GM12865 (cell line): ENCODE measurements around the gene AKAP8.

Source experiments
- DNase-seq: peaks from one replicate; pipeline ENCODE4 v3.0.0; 2010; ENCODE audit warnings: low read depth
- H3K4me3 ChIP-seq: 2 replicates; pipeline ENCODE4 v1.5.1; 2011; ENCODE audit warnings: mild to moderate bottlenecking, low read depth, low read length, control low read depth
- TF ChIP-seq, protein P1 (sequence below): IDR thresholded peaks from 2 replicates; pipeline ENCODE4 v1.5.1; 2011; ENCODE audit warnings: low read length, control low read depth, low read depth, inconsistent platforms; ENCODE audit not compliant: insufficient read depth; ENCODE audit errors: missing control alignments

The AKAP8 gene

DNA sequence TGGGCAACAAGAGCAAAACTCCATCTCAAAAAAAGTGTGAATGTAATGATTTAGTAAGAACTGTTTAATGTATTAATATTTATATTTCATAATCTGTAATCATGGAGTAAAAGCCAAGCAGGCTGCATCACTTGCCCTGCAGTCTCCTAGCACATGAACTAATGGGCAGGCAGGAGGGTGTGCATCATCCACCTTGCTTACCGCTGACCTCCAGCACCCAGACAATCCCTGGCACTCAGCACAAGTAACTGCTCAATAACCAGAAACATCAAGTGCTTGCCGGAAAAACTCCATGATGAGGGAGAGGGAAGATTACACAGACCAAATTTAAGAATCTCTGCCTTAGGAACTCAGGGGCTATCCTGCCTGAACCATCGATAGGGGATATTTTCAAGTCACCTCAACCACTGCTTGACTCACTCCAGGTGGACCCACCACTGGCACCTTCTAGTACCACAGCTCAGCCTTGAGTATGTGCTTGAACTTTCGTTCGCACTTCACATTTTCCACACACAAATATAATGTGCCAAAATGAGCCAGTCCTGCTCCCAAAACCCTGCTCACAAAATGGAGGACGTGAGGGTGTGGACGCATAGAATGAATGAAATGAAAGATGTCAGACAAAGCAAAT lies 65.8 kb downstream of the AKAP8 start:
- no peak for DNase-seq
- TF ChIP-seq, protein P1, sequence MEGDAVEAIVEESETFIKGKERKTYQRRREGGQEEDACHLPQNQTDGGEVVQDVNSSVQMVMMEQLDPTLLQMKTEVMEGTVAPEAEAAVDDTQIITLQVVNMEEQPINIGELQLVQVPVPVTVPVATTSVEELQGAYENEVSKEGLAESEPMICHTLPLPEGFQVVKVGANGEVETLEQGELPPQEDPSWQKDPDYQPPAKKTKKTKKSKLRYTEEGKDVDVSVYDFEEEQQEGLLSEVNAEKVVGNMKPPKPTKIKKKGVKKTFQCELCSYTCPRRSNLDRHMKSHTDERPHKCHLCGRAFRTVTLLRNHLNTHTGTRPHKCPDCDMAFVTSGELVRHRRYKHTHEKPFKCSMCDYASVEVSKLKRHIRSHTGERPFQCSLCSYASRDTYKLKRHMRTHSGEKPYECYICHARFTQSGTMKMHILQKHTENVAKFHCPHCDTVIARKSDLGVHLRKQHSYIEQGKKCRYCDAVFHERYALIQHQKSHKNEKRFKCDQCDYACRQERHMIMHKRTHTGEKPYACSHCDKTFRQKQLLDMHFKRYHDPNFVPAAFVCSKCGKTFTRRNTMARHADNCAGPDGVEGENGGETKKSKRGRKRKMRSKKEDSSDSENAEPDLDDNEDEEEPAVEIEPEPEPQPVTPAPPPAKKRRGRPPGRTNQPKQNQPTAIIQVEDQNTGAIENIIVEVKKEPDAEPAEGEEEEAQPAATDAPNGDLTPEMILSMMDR = no peak
- no peak overlapping the region for H3K4me3 ChIP-seq

DNA sequence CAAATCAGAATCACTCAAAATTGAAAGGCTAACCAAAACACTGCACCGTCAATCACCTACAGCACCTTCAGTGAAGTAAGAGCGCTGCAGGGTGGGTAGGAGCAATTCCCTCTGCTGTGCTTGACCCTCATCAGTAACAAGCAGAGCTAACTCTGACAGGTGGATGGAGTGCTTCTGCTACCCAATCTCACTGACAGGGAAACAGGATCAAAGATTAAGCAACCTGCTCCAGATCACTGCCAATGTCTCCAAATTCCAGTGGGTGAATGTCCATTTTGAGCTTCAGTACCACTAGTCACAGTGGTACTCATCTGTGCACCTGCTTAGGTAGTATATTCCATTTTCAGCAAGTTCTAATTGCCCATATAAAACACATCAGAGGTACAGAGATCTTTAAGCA lies 72.4 kb downstream of the AKAP8 start:
- no peak overlapping the region for H3K4me3 ChIP-seq
- TF ChIP-seq, protein P1 = no peak
- no peak for DNase-seq

DNA sequence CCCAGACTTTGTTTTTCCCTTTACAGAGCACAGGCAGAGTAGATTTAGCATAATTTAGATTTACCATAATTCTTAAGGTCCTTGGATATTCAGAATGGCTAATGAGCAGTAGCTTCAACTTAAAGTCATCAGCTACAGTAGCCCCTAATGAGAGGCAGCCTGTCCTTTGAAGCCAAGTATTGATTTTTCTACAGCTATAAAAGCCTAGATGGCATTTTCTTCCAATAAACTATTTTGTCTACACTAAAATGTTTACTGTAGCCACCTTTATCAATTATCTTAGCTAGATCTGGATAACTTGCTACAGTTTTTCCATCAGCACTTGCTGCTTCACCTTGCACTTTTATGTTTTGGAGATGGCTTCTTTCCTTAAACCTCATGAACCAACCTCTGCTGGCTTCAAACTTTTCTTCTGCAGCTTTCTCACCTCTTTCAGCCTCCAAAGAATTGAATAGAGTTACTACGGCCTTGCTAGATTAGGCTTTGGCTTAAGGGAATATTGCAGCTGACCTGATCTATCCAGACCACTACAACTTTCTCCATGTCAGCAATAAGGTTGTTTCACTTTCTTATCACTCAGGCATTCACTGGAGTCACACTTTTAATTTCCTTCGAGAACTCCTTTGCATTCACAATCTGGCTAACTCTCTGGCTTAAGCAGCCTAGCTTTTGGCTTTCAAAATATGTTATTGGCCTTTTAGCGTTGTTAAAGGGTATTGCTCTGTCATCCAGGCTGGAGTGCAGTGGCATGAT lies 73.8 kb downstream of the AKAP8 start:
- no peak for DNase-seq
- TF ChIP-seq, protein P1 = no peak
- H3K4me3 ChIP-seq = no peak overlapping the region

DNA sequence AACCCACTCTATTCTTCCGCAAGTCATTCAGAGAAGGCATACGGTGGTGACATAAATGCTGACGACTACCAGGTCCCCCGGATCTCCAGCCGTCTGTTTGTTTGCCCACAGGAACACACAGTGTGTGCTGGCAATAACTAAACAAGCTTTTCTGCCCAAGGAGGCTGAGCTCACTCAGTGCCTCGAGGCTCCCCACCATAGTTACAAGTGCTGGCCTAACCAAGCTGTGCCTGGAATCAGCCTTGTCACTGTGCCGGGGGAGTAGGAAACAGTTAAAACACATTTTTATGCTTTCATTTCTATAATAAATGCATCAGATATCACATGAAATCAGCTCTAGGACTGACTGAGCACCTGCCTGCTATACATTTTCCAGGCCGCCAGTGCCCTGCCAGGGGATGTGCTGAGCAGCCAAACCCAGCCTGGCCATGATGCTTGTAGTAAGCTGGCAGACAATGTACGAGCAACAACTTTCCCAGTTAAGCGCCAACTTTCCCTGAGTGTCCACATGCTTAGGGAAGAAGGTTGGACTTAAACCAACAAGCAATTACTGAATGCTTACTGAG lies 75.4 kb downstream of the AKAP8 start:
- no peak for DNase-seq
- H3K4me3 ChIP-seq = no peak overlapping the region
- TF ChIP-seq, protein P1 = no peak
